Esophagus muscularis mucosa (tissue), 4 donors: ENCODE results near the gene PSMB9.

Source experiments
- EP300 ChIP-seq: sonication (generic); formaldehyde crosslinking; IDR thresholded peaks from one replicate; pipeline ENCODE4 v1.6.1; 2017; ENCODE audit warnings: antibody characterized with exemption
- POLR2A ChIP-seq: fragments of 450-650 bp; IDR thresholded peaks from one replicate; pipeline ENCODE4 v1.6.1; 2017; ENCODE audit warnings: antibody characterized with exemption, moderate library complexity, mild to moderate bottlenecking, low read depth
- POLR2AphosphoS5 ChIP-seq, 2 donors: sonication (generic); formaldehyde crosslinking; IDR thresholded peaks; one replicate each; pipeline ENCODE4 v1.6.1; 2017; ENCODE audit warnings: antibody characterized with exemption in 2 of 2
- TF ChIP-seq, protein P1 (sequence below), 3 experiments: fragments of 200-600 bp in 2 of 3; fragments of 450-650 bp in 1 of 3; sonication (generic) in 2 of 3; IDR thresholded peaks; one replicate each; pipeline ENCODE4 v1.5.1; 2017 to 2019; ENCODE audit warnings: antibody characterized with exemption in 3 of 3, mild to moderate bottlenecking in 2 of 3, moderate library complexity in 1 of 3

DNA sequence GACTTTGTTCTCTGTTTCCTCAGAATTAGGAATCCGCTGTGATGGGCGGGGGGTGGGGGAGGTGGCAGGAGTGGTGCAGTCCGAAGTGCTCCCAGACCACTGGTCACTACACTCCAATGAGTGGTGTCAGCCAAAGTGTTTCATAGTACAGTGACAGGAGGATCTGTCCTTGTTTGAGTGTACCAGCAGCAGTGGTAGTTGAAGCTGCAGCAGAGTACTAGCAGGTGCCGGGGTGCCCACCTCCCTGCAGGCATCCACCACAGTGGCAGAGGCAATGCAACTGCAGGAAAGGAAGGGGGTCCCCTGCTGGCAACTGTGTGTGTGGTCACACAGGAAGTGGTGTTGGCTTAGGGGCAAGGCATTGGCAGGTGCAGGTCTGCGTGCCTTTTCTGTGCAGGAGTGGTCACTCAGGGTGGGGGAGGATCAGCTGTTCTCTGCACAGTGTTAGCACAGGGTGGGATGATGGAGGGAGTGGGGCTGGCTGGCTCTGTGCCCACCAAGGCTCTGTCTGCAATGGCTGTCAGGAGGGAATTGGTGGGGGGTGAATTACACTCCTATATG is 46.9 kb upstream of the PSMB9 start:
- TF ChIP-seq POLR2A (no peak), POLR2AphosphoS5 (IDR thresholded peaks at IDR 0.05) (no peak), EP300 (no peak)
- TF ChIP-seq, protein P1, sequence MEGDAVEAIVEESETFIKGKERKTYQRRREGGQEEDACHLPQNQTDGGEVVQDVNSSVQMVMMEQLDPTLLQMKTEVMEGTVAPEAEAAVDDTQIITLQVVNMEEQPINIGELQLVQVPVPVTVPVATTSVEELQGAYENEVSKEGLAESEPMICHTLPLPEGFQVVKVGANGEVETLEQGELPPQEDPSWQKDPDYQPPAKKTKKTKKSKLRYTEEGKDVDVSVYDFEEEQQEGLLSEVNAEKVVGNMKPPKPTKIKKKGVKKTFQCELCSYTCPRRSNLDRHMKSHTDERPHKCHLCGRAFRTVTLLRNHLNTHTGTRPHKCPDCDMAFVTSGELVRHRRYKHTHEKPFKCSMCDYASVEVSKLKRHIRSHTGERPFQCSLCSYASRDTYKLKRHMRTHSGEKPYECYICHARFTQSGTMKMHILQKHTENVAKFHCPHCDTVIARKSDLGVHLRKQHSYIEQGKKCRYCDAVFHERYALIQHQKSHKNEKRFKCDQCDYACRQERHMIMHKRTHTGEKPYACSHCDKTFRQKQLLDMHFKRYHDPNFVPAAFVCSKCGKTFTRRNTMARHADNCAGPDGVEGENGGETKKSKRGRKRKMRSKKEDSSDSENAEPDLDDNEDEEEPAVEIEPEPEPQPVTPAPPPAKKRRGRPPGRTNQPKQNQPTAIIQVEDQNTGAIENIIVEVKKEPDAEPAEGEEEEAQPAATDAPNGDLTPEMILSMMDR (IDR thresholded peaks at IDR 0.05) = no peak
